Muscle of arm (tissue), 12 donors: Measurements from ENCODE around the gene SLAMF8. TPM values are rescaled to one million over a fixed set of nuclear protein-coding genes. Genes with fewer than 3 reads are reported as not detected.
A peak's percentile ranks its signal among the peaks of the same experiment; 100 is the strongest.

ENCODE experiments used
- DNase-seq: peaks from one replicate; pipeline ENCODE4 v3.0.0-alpha.2; 2013
- polyA plus RNA-seq, 12 donors: library from polyadenylated mRNA; unstranded; fragments of 120-200 nt; gene quantifications; one replicate each; pipeline ENCODE4 v1.2.1, GENCODE V29; 2013; ENCODE audit not compliant: insufficient read length in 12 of 12

SLAMF8 gene
- polyA plus RNA-seq, 12 donors, result 0.05 to 2.0 (median 0.42) TPM; not detected in 4

DNA sequence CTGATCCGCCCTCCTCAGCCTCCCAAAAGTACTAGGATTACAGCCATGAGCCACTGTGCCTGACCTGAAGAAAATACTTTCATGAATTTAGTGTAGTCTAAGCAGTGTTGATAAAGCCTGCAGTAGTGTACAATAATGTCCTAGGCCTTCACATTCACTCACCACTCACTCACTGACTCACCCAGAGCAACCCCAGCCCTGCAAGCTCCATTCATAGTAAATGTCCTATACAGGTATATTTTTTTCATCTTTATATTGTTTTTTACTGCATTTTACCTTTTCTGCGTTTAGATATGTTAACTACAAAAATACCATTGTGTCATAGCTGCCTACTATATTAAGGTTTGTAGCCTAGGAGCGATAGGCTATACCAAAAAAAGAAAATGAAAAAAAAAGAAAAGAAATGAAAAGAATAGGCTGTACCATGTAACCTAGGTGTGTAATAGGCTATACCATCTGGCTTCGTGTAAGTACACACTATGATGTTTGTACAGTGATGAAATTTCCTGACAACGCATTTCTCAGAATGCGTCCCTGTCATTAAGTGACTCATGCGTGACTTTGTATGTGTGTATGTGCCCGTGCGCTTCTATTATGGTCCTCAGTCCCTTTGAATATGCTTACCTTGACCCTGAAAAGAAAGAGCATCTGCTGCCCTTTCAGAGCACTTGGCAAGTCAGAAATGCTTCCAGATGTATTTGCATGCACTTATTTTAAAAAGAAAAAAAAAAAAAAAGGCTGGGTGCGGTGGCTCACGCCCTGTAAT lies 9.2 kb upstream of the SLAMF8 start:
- no peak for DNase-seq

GRCh38 chr1:159821171-159821867 lies 5.4 kb upstream of the SLAMF8 start:
- DNase-seq, result peak; percentile 33

- DNase-seq, result no peak
Observed at GRCh38 chr1:159823406-159823805, 3.3 kb upstream of the SLAMF8 start.

DNA sequence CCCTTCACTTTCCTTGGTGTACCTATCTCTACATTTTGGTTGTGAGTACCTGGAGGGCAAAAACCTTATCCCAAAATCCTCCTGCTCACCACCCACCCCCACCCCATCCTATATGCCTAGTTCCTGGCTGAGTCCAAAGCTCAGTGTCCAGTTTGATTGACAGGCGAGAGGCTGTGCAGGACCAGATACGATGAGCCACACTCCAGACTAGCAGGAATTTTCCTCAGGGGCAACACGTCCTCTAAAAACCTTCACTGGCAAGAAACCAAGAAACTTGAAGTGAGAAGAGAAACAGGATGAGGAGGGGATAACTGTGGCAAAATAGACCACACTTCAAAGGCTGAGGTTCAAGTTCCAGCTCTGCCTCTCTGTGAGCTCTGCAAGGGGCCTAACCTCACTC lies 1.1 kb upstream of the SLAMF8 start:
- DNase-seq, result no peak

DNA sequence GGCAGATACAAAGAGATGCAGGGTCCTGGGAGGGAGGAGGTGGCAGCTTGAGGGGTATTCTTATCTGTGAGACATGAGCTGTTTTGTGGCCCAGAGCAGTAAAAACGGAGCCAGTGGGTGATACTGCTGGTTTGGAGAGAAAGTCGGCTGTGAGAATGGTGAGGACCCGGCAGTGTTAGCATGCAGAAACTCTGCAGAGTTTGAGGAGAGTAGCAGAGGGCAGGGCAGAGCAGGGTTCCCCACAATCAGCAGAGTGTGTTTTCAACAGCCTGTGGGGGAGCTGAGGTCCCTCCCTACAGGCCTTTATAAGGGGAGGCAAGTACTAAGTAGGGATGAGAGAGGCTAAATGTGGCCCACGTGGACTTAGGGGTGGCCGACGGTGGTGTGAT lies 423 bp downstream of the SLAMF8 start:
- no peak for DNase-seq

DNA sequence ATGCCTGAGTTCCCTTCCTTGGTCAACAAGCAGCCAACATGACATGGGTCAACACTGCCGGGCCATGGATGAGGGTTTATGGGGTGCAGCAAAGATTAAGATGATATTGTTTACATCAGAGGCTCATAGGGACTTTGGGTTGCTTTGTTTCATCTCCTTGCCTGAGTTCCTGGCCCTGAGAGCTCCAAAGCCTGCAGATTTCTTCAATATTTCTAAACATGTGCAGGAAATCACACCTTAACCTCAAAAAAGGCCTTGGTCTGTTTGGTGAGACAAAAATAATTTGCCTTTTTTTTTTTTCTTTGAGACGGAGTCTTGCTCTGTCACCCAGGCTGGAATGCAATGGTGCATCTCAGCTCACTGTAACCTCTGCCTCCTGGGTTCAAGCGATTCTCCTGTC lies 876 bp downstream of the SLAMF8 start:
- no peak for DNase-seq

GRCh38 chr1:159828176-159828575 lies 1.5 kb downstream of the SLAMF8 start:
- DNase-seq, result no peak

- DNase-seq, result no peak
Observed at GRCh38 chr1:159828581-159829272, 2.1 kb downstream of the SLAMF8 start.

GRCh38 chr1:159829273-159829634 lies 2.6 kb downstream of the SLAMF8 start:
- DNase-seq, result no peak

DNA sequence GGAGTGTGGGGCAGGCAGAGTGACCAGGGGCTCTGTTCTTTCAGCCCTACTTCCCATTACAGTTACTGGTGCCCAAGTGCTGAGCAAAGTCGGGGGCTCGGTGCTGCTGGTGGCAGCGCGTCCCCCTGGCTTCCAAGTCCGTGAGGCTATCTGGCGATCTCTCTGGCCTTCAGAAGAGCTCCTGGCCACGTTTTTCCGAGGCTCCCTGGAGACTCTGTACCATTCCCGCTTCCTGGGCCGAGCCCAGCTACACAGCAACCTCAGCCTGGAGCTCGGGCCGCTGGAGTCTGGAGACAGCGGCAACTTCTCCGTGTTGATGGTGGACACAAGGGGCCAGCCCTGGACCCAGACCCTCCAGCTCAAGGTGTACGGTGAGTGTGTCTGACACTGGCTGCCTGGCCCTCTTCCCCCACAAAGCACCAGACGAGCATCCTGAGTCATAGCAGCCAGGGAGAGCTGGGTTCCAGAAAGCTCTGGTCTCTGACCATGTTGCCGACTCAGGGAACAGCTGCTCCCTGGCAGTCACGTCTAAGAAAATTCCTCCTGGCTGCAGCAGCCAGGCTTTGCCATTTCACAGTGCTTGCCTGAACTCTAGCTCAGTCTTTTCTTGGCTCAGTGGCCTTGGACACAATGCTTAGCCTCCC lies 3.3 kb downstream of the SLAMF8 start:
- peak; percentile 21 for DNase-seq

- DNase-seq, result no peak
Observed at GRCh38 chr1:159830722-159831121, 4.0 kb downstream of the SLAMF8 start.

DNA sequence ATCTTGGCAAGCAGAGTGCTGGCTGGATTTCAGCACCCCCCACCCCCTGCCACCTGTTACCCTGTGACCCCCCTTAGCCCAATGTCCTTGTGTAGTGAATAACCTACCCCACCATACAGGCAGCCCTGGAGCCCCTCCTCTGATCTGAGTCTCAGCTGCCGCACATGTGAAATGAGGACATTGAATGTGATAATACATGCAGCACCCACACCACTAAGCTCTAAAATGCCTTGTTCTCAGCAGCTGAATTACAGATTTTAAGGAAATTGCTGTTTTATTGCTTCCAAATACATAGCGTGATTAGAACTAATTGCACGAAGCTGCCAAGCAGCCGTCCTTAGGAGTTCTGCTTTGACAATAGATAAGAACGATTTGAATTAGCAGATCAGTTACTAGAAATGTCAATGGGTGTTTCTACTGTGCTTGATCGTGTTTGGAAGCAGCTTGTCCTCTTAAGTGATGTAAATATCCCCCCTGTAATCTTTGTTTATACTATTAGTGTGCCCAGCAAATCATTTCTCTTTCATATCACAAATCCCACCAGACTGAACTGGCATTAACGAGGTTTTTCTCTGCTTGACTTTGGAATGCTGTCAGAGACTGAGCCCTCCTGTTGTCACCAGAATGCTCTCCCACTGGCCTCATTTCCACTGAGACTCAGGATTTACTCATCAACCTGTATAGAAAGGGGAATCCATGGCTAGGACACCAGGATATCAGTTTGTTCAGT lies 4.9 kb downstream of the SLAMF8 start:
- no peak for DNase-seq

DNA sequence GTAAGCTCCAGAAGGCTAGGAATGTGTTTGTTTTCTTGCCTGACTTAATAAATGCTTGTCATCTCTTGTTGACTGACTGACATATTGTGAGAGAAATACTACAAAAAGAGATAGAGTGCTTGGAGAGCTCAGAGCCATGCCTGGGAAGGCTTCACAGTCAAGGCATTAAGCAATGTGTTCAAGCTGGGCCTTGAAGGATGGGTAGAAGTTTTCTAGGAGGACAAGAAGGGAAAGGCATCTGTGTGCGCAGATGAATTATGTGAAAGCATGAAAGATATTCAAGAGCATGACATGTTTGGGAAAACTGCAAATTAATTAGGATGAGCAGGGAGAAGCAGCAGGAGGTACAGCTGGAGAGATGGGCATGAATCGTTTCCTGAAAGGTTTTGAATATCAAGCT lies 5.6 kb downstream of the SLAMF8 start:
- no peak for DNase-seq

DNA sequence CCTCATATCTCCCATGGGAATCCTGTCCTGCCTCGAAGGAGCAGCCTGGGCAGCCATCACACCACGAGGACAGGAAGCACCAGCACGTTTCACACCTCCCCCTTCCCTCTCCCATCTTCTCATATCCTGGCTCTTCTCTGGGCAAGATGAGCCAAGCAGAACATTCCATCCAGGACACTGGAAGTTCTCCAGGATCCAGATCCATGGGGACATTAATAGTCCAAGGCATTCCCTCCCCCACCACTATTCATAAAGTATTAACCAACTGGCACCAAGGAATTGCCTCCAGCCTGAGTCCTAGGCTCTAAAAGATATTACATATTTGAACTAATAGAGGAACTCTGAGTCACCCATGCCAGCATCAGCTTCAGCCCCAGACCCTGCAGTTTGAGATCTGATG lies 8.7 kb downstream of the SLAMF8 start:
- DNase-seq, result no peak

- DNase-seq, result no peak
Observed at GRCh38 chr1:159835862-159836525, 9.3 kb downstream of the SLAMF8 start.

GRCh38 chr1:159838715-159839114 lies 12.0 kb downstream of the SLAMF8 start:
- no peak for DNase-seq

- no peak for DNase-seq
Observed at GRCh38 chr1:159839116-159839849, 12.6 kb downstream of the SLAMF8 start.

GRCh38 chr1:159841749-159842148 lies 15.1 kb downstream of the SLAMF8 start:
- peak; percentile 26 for DNase-seq

- no peak for DNase-seq
Observed at GRCh38 chr1:159843459-159843858, 16.8 kb downstream of the SLAMF8 start.
